Sigmoid colon (tissue), 4 donors: ENCODE data around the gene SRGAP1.

Experiments
- CTCF ChIP-seq, 4 experiments: fragments of 450-650 bp in 3 of 4; fragments of 200-600 bp in 1 of 4; IDR thresholded peaks; one replicate each; pipeline ENCODE4 v1.5.1; 2016 to 2019; ENCODE audit warnings: antibody characterized with exemption in 4 of 4, mild to moderate bottlenecking in 3 of 4, moderate library complexity in 2 of 4
- POLR2A ChIP-seq, 2 donors: fragments of 450-650 bp; IDR thresholded peaks; one replicate each; pipeline ENCODE4 v1.6.1; 2016; ENCODE audit warnings: antibody characterized with exemption in 2 of 2, mild to moderate bottlenecking in 2 of 2, moderate library complexity in 2 of 2
- POLR2AphosphoS5 ChIP-seq, 4 donors: sonication (generic); formaldehyde crosslinking; IDR thresholded peaks; one replicate each; pipeline ENCODE4 v1.6.1; 2017; ENCODE audit warnings: antibody characterized with exemption in 4 of 4

- no peak for TF ChIP-seq CTCF (IDR thresholded peaks at IDR 0.05)
- TF ChIP-seq POLR2A (IDR thresholded peaks at IDR 0.05) = no peak
- TF ChIP-seq POLR2AphosphoS5 (IDR thresholded peaks at IDR 0.05) = no peak
Observed at GRCh38 chr12:63823040-63823439, 21.5 kb upstream of the SRGAP1 start.
